GM18519 (cell line): ENCODE results near the gene RHEX.
A peak's percentile ranks its signal among the peaks of the same experiment; 100 is the strongest.
"Not testable (repeated sequence)": the region's sequence is repeated elsewhere in the genome, so short reads cannot be mapped to it uniquely, and the experiment has no call there.

Experiments
- ATAC-seq: cut with Tn5 transposase; IDR thresholded peaks from one replicate; pipeline ENCODE4 v1.9.1; 2021; ENCODE audit warnings: mild to moderate bottlenecking, moderate library complexity; ENCODE audit not compliant: unreplicated experiment, low FRiP score

Gene RHEX

DNA sequence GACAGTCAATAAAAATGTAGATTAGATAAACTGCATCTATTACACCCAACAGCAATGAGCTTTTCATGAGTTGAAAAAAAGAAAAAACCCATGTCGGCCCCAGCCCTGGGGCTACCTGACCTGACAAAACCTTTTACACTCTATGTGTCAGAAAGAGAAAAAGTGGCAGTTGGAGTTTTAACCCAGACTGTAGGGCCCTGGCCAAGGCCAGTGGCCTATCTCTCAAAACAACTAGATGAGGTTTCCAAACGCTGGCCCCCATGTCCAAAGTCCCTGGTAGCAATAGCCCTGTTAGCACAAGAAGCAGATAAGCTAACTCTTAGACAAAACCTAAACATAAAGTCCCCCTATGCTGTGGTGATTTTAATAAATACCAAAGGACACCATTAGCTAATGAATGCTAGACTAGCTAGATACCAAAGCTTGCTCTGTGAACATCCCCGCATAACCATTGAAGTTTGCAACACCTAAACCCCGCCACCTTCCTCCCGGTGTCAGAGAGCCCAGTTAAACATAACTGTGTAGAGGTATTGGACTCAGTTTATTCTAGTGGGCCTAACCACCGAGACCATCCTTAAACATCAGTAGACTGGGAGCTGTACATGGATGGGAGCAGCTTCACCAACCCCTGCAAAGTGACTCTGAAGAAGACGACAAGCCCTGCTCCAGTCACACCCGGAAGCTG is 2.8 kb downstream of the RHEX start:
- not testable (repeated sequence) for ATAC-seq

DNA sequence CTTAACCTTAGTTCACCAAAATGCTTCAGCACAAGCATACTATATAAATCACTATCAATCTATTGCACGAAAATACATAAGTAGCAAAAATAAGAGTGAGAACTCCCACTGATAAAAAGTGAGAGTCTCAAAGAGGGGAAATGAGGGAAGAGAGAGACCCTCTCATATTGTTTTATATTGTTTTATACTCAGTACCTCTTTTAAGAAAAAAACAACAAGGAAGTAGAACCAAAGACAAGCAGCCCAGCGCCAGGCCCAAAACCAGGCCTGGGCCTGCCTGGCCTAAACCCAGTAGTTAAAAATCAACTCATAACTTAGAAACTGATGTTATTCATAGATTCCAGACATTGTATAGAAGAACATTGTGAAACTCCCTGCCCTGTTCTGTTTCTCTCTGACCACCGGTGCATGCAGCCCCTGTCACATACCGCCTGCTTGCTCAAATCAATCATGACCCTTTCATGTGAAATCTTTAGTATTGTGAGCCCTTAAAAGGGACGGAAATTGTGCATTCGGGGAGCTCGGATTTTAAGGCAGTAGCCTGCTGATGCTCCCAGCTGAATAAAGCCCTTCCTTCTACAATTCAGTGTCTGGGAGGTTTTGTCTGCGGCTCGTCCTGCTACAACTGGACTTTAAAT is 5.4 kb downstream of the RHEX start:
- ATAC-seq: not testable (repeated sequence)

DNA sequence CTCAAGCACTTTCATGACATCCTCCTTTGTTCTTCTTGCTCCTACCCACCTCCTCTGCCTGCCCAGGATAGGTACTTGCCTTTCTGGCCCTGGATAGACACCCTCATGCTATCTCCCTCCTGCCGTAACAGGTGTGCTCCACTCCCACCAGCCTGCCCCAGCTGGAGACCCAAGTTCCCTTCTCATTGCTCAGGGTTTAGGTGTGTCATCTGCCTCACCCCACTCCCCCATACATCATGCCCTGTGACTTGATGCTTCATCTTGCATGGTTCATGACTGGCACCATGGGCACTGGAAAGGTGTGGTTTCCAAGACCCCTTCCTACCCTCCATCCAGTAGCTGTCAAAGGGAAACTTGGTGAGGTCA is 5.9 kb downstream of the RHEX start:
- ATAC-seq: no peak

DNA sequence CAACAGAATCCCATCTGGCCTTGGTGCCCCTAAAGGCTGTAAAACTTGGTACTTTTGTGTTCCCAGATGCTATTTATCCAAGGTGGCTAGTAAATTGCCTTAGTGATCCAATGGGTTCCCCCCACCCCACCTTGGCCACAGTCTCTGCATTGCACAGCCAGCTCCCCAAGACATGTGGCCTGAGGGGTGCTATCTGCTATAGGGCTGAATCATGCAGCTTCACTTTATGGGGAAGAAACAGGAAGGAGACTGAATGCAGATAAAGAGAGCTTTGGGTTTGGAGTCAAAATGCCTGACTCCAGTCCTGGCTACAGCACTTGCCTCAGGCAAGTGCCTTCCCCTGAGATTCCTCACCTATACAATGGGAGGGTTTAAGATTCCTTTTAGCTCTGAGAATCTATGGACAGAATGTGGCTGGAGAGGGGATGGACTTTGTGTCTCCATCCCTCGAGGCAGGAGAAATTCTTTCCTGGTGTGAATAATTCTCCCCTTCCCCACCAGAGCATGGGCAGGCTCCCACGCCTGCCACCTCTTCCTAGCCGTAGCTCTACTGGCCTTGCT is 6.5 kb downstream of the RHEX start:
- no peak for ATAC-seq

DNA sequence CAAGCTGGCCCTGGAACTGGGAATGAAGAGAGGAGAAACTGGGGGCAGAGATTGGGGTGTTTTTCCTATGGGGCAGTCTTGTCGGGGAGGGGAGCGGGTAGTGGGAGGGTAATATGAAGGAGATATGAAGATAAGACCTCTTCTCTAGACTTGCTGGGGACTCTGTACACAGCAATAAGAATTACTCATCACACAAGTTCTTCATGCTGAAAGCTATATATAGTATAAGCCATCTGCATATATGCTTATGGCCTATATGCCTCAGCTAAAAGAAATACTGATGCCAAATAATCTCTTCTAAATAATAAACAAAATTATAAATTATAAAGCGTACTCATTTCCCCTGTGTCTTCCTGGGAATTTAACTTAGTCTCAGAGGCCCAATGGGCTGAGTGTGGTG is 7.9 kb downstream of the RHEX start:
- no peak for ATAC-seq

DNA sequence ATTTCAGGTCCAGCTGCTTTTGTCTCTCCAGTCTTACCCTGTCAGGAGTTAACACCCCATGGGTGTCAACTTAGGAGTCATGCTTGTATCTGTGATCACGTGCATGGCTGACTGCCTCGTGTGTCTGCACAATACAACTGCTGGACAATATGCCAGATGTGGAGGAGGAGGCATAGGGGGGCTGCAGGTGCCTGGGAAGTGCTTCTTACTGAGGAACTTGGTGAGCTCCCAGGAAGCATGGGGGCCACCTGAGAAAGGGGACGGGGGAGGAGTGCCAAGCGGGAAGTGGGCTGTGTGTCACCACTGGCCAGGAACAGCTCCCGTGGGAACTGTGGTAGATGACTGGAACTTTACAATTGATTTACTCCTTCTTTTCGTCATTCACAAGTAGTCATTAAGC is 9.5 kb downstream of the RHEX start:
- ATAC-seq: no peak

DNA sequence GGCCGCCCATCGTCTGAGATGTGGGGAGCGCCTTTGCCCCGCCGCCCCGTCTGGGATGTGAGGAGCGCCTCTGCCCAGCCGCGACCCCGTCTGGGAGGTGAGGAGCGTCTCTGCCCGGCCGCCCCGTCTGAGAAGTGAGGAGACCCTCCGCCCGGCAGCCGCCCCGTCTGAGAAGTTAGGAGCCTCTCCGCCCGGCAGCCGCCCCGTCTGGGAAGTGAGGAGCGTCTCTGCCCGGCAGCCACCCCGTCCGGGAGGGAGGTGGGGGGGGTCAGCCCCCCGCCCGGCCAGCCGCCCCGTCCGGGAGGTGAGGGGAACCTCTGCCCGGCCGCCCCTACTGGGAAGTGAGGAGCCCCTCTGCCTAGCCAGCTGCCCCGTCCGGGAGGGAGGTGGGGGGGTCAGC is 11.0 kb downstream of the RHEX start:
- not testable (repeated sequence) for ATAC-seq

DNA sequence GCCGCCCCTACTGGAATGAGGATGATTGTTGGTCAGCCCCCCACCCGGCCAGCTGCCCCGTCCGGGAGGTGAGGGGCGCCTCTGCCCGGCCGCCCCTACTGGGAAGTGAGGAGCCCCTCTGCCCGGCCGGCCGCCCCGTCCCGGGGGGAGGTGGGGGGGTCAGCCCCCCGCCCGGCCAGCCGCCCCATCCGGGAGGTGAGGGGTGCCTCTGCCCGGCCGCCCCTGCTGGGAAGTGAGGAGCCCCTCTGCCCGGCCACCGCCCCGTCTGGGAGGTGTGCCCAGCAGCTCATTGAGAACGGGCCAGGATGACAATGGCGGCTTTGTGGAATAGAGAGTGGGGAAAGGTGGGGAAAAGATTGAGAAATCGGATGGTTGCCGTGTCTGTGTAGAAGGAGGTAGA is 11.5 kb downstream of the RHEX start:
- ATAC-seq: not testable (repeated sequence)

DNA sequence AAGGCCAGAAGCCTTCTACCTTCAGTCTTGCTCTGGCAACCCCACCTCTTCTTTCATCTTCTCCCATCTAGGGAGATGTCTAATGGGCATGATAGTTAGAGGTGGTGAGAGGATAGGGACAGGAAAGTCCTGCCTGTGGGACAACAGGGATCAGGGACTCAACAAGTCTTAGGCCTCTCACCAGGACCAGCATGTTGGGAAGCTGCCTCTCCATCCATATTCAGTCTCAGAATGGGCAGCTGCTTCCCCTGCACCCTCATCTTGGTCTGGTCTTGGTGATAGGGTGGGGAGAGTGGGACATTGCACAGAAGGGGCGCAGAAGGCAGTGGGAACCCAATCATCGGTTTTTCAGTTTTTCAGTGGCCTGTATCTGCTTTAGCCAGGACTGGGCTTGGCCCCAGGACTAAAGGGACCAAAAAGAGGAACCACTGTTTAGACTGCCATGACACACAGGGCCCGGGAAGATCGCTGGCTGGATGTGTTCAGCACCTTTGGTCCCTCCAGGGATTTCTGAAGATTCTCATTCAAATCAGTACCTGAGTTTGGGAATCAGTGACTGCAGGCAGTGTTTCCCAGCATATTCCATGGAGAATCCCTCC is 12.7 kb downstream of the RHEX start:
- no peak for ATAC-seq

DNA sequence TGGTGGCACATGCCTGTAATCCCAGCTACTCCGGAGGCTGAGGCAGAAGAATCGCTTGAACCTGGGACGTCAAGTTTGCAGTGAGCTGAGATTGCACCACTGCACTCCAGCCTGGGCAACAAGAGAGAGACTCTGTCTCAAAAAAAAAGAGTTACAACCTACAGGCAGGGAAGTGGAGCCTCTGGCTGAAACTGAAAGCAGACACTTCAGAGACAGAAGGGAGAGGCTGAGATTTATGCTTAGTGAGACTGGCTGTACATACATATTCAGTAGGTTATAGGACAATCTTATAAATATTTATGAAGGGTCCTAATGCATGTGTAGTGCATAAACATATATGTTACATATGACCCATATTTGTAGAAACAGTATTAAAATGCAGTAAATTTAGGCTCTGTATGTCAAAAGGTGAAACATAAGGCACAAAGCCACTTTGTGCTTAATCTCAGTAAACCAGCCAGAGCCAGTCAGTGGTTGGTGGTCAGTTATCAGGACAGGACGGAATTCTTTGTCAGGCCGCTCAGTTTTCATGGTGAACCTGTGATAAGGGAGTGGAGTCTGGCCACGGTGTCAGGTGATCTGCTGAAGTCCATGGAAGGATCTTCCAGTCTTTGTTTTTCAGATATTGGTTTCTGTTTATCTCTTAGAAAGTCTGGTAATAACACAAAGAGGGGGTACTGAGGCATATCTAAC is 13.7 kb downstream of the RHEX start:
- peak; percentile 60 for ATAC-seq

DNA sequence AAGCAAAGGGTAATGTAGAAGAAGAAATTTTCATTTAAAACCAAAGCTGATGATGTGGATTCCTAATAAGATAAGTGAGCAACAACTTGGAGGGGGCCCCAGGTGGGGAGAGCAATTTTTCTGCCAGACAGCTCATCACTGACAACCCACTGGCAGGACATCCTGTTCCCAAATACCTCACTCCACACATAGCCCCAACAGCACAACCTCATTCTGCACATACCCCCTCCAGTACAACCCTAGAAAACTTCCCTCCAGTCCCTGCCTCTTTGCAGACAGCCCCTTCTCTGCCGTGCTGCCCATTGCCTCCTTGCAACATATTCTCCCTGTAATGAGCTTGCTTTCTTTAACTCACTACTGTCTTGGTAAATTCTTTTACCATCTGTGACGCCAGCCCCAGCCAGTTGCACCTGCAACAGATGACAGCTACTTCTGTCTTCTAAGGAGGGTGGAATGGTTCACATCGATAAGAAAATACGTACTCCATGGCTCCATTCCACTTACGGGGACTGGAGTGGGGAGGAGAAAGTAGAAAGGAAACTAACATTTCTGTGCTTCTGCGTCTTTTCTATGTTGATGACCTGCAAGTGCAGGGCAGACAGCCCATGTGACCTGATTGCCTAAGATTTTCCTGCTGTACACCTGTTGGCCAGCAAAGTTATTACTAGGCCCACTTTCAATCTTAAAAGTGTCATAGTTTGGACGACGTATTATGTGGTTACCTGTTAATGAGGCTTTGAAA is 14.7 kb downstream of the RHEX start:
- peak; percentile 40 for ATAC-seq

DNA sequence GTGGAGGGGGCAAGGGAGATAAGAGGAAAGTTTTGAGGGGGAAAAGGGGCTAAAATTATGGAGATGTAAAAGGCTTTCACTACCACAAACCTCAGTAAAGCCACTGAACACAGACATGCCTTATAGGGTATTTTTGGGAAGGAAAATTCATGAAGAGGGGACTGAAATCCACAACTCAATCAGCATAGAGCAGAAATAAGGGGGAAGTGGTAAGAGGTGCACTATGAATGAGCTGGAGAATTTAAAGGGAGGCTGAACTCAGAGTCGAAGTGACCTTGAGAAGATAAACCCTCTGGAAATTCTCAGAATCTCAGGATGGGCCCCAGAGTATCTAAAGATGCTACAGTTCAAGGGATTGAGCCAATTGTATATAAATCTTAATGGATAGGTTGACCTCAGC is 15.3 kb downstream of the RHEX start:
- ATAC-seq: no peak

DNA sequence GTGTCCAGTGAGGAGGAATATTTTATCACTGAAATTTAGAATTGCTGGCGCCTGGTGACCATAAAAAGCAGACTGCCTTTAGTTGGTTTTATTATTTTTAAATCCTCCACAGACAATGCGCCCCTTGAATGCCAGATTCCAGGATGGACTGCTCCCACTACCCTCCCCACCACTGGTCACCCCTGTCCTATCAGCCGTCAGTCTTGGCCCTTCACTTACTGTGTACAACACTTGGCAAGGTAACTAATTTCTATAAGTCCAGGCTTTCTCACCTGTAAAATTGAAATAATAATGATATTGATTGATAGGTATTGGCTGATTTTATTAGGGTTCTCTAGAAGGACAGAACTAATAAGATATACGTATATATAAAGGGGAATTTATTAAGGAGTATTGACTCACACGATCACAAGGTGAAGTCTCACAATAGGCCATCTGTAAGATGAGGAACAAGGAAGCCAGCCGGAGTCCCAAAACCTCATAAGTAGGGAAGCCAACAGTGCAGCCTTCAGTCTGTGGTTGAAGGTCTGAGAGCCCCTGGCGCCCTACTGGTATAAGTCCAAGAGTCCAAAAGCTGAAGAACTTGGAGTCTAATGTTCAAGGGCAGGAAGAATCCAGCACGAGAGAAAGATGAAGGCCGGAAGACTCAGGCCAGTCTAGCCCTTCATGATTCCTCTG is 17.8 kb downstream of the RHEX start:
- no peak for ATAC-seq

DNA sequence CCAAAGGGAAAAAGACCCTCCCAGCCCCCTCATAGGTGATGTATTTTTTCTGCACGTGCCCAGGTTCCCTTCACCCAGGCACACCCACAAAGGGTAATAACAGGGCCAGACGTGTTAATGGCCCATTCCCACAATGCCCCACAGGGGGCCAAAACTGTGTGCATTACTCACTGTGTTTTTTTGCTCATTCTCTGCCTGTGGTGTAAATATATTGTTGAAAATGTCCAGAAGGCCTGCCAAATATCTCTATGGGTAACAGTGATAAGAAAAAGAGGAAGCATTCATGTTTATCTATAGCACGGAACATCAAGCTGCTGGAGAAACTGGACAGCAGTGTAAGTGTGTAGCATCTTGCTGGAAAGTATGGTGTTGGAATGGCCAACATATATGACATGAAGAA is 21.9 kb downstream of the RHEX start:
- no peak for ATAC-seq

DNA sequence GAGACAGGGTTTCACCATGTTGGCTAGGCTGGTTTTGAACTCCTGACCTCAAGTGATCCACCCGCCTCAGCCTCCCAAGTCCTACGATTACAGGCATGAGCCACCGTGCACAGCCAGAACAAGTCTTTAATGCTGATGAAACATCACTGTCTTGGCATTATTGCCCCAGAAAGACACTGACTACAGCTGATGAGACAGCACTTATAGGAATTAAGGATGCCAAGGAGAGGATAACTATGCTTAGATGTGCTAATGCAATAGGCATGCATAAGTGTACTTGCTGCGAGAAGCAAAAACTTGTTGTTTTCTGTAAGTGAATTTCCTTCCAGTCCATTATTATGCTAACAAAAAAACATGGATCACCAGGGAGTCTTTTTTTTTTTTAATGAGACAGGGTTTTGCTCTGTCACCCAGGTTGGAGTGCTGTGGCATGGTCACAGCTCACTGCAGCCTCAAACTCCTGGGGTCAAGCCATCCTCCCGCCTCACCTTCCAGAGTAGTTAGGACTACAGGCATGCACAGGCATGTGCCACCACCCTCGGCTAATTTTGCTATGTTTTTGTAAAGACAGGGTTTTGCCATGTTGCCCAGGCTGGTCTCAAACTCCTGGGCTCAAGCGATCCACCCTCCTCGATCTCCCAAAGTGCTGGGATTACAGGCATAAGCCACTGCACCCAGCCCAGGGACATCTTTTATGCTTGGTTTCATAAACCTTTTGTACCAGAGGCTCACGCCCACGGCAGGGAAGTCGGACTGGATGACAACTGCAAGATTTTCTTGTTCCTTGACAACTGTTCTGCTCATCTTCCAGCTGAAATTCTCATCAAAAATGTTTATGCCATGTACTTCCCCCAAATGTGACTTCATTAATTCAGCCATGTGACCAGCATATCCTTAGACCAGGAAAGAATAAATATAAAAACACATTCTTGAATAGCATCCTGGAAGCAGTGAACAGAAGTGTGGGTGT is 23.1 kb downstream of the RHEX start:
- ATAC-seq: no peak

DNA sequence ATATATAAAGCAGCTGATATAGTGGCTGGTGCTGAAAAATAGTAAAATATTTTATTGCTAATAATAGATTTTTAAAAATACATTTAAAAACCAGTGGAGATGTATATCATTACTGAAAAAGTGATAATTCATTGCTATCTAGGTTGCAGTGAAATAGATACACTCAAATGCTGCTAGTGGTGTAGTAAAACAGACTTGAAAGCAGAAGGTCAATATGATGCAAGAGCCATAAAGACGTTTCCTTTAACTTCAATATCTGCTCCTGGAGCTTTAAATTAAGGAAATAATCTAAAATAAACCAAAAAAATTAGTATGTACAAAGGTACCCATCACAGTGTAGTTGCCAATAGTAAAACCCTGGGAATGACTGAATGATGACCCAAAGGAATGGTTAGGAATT is 26.2 kb downstream of the RHEX start:
- ATAC-seq: no peak

DNA sequence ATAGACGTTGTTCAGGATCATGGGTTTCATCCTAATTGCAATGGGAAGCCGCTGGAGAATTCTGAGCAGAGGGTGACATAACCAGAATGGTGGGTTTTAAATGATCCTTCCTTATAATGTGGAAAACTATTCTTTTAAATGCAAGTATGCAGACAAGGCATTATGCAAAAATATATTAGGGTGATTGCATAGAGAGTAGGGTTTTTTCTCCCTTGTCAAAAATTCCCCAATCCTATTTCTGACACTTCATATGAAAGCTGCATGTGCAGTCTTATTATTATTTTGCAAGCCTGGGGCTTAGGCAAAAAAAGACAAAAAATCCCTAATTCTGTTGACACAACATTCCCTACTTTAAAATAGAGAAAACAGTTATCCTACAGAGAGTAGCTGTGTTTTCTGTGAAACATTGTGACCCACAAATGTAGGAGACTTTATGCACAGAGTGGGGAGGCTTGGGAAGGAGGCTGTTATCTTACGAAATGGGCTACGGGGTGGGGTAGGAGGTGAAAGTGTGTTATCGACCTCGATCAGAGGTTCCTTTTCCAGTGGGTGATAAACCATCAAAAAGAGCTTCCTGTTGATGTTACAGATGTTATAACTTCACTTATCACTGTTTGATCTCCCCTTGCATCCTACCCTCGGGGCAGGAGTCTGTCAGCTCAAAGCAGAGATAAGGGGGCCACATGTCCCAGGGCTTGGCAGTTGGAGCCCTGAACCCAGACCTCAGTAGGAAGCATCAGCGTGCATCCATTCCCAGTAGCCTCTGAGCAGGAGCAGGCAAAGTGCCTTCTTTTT is 27.2 kb downstream of the RHEX start:
- ATAC-seq: no peak

DNA sequence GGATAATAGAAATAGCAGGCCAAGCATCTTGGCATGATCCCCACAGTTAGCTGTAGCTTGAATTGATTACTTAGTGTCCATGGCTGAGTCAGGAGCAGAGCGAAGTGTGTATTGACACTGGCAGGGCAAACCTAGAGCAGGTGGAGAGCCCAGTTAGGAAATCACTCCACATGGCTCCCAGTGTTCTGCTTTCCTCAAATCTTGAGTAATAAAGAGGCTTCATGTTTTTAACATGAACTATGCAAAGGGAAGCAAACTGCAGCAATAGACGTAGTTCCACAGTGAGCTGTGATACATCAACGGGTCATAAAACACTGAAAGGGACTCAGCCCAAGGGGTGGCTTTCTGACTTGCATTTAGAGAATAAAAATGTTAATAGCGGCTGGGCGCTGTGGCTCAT is 28.9 kb downstream of the RHEX start:
- ATAC-seq: no peak
